Coronary artery (tissue), 2 donors: ENCODE results near the gene ATP9B.

ENCODE experiments used
- DNase-seq: peaks from one replicate; pipeline ENCODE4 v3.0.0-alpha.2; 2017; ENCODE audit warnings: low spot score
- H3K27ac ChIP-seq, 2 donors: fragments of 200-600 bp; sonication (generic); one replicate each; pipeline ENCODE4 v1.5.1; 2016 to 2019
- H3K4me3 ChIP-seq: fragments of 200-600 bp; sonication (generic); 2 replicates; pipeline ENCODE4 v1.5.1; 2016; ENCODE audit warnings: mild to moderate bottlenecking, moderate library complexity
- TF ChIP-seq, protein P1 (sequence below): fragments of 200-600 bp; sonication (generic); IDR thresholded peaks from one replicate; pipeline ENCODE4 v1.5.1; 2019; ENCODE audit warnings: antibody characterized with exemption

ATP9B gene

DNA sequence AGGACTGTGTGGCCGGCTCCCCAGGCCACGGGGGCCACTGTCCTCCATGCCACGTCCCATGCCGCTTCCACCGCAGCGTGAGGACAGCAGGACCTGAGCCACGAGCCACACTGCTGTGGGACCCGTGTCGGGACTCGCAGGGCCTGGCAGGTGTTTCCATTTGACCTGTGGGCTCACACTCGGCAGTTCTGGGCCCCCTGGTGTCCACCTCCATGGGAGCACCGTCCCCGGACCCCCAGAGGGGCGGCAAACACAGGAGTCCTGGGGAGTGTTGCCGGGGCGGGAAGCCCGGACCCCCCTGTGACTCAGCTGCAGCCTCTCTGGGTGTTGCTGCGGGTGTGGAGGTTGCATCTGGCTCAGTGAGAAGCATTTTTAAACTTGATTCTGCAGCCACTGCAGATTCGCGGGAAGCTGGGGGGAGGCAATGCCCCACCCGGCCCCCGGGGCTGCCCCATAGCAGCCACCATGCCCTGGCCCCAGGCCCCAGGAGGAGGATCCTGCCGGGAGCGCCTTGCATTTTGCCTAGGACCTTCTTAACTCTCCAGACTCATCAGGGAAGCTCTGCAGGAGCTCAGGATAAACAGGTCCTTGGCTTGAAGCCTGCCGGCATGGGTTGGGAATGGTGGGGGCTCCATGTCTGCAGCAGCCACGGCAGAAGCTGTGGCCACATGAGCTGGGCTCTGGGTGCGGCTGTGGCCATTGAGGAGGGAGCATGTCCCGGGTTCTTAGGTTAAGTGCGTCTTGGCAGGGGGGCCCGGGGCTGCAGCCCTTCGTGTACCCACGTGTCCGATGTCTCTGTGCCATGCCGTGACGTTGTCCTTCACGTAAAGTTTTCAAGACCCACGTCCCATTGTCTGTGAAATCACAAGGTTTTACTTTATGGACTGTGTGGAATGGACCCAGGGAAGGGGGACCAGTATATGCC lies 357.4 kb downstream of the ATP9B start:
- H3K27ac ChIP-seq: no peak overlapping the region
- TF ChIP-seq, protein P1, sequence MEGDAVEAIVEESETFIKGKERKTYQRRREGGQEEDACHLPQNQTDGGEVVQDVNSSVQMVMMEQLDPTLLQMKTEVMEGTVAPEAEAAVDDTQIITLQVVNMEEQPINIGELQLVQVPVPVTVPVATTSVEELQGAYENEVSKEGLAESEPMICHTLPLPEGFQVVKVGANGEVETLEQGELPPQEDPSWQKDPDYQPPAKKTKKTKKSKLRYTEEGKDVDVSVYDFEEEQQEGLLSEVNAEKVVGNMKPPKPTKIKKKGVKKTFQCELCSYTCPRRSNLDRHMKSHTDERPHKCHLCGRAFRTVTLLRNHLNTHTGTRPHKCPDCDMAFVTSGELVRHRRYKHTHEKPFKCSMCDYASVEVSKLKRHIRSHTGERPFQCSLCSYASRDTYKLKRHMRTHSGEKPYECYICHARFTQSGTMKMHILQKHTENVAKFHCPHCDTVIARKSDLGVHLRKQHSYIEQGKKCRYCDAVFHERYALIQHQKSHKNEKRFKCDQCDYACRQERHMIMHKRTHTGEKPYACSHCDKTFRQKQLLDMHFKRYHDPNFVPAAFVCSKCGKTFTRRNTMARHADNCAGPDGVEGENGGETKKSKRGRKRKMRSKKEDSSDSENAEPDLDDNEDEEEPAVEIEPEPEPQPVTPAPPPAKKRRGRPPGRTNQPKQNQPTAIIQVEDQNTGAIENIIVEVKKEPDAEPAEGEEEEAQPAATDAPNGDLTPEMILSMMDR: no peak

GRCh38 chr18:79427368-79428225 lies 358.4 kb downstream of the ATP9B start:
- no peak for DNase-seq
- Histone ChIP-seq H3K4me3 (no peak overlapping the region), H3K27ac (no peak overlapping the region)
- TF ChIP-seq, protein P1: no peak

More for the DNA sequence above, 357.4 kb downstream of the ATP9B start:
- DNase-seq: no peak
- H3K4me3 ChIP-seq: no peak overlapping the region
